ENCODE results near the gene PCSK6.

DNA sequence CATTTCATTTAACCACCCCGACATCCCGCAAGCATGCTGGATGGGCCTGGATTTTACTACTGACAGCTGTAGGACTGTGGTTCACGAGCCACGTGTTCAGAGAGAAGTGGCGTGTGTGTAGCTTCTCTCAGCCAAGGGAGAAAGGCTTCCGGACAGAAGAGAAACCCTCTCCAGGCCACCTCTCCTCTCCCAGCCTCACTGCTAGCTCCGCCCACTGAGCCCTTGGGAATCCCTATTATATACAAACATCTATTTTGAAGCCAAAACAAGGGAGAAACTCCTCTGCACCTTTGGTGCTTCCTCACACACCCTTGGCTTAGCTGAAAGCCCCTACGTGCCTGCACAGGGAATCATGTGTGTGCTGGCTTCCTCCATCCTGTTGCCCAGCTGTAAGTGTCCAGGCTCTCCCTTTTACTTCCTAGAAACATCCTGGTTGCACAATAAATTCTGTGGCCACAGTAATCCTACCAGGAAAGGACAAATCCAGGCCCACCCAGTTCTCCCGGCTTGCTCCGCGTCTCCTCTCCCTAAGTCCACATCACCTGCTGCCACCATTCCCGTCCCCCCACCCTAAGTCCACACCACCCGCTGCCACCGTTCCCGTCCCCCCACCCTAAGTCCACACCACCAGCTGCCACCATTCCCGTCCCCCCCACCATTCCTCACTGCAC is 30.5 kb downstream of the PCSK6 start:
- TF ChIP-seq, protein P1, sequence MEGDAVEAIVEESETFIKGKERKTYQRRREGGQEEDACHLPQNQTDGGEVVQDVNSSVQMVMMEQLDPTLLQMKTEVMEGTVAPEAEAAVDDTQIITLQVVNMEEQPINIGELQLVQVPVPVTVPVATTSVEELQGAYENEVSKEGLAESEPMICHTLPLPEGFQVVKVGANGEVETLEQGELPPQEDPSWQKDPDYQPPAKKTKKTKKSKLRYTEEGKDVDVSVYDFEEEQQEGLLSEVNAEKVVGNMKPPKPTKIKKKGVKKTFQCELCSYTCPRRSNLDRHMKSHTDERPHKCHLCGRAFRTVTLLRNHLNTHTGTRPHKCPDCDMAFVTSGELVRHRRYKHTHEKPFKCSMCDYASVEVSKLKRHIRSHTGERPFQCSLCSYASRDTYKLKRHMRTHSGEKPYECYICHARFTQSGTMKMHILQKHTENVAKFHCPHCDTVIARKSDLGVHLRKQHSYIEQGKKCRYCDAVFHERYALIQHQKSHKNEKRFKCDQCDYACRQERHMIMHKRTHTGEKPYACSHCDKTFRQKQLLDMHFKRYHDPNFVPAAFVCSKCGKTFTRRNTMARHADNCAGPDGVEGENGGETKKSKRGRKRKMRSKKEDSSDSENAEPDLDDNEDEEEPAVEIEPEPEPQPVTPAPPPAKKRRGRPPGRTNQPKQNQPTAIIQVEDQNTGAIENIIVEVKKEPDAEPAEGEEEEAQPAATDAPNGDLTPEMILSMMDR (IDR thresholded peaks at IDR 0.05; ENCODE audit: control extremely low read depth in 1 of 3, insufficient read depth in 1 of 3, low read depth in 1 of 3, low read length in 3 of 3) = no peak
- no peak for TF ChIP-seq SIN3A (conservative IDR thresholded peaks at IDR 0.05 in 1 of 2, IDR thresholded peaks at IDR 0.05 in 1 of 2; ENCODE audit: low read depth in 1 of 2, low read length in 2 of 2)
- TF ChIP-seq SRF (IDR thresholded peaks at IDR 0.05; ENCODE audit: low read depth, low read length) = no peak
- TF ChIP-seq TCF12 (IDR thresholded peaks at IDR 0.05; ENCODE audit: low read depth, low read length) = no peak
- TF ChIP-seq TAF1 (IDR thresholded peaks at IDR 0.05; ENCODE audit: low read depth, low read length) = no peak
- TF ChIP-seq GABPA (IDR thresholded peaks at IDR 0.05; ENCODE audit: borderline replicate concordance, insufficient read depth, low read length) = no peak

All from H1 (cell line).